Measurements from ENCODE around the gene TCF12. TPM values are rescaled to one million over a fixed set of nuclear protein-coding genes. Genes with fewer than 3 reads are reported as not detected.
A peak's percentile ranks its signal among the peaks of the same experiment; 100 is the strongest.

Gene TCF12
- total and polyA plus RNA-seq, 2 donors (not counting 3 experiments of a cell fraction or from before 2014, with no cell fraction given) = 72.1 to 133 TPM

DNA sequence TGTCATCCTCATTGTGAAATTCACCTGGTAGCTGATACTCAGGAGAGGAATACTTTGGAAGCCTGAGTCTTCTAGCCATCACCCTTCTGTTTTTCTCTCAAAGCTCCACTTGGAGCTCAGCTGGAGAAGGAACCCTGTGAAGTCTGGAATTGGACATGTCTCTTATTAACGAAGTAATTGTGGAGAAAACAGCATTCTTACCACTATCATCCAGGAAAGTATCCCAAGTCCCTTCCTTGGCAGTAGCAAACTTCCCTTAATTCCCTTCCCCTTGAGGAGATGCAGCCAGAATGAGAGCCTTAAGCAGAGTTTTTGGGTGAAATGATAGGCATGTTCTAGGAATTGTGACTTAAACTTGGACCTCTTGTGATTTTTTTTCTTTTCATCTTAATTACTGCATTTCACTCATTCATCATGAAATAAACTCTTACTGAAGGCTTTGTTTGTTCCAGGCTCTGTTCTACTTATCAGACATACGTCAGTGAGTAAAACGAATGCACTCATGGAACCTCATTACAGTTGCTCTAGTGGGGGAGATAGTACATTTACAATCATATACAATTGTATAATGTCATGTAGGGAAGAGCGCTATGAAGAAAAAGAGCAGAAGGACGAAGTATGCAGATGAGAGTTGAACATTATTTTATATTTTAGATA is 30.5 kb upstream of the TCF12 start:
- CTCF ChIA-PET = interaction anchor here (0.6 to 0.9 kb wide), 2 partner anchors 30 to 391 kb away, joined by 3 to 4 read pairs; partner anchors contain the start of gene TCF12
- no peaks in the 10 kb centered on the region for H3K79me2 ChIP-seq (ENCODE audit: control insufficient read depth, insufficient read depth, low read length)
- no peaks in the 10 kb centered on the region for H3K27me3 ChIP-seq (ENCODE audit: control insufficient read depth in 2 of 2, insufficient read depth in 2 of 2, low read length in 2 of 2)
- dilution Hi-C loops (cut with MboI; ENCODE audit: extremely low pct_ligation_motif_present, low sequenced_read_pairs) (no loop called here), intact Hi-C loops (cut with micrococcal nuclease) (loop anchor here (1.0 to 10.0 kb wide), 4 partner anchors 17 to 327 kb away; partner anchors contain the start of gene TCF12)
- POLR2A ChIA-PET = interaction anchor here (0.8 kb wide), 1 partner anchor 30 kb away, joined by 6 read pairs; the partner anchor contains the start of gene TCF12
- no peaks in the 10 kb centered on the region for H3K9me3 ChIP-seq (replicated peaks; ENCODE audit: control insufficient read depth, insufficient read depth, low read length)
- no peak for TF ChIP-seq MYC (IDR thresholded peaks at IDR 0.05; ENCODE audit: low read depth, low read length)
- no peak for TF ChIP-seq FOS (IDR thresholded peaks at IDR 0.05; ENCODE audit: borderline replicate concordance, insufficient read depth, low read length)
- TF ChIP-seq, protein P1, sequence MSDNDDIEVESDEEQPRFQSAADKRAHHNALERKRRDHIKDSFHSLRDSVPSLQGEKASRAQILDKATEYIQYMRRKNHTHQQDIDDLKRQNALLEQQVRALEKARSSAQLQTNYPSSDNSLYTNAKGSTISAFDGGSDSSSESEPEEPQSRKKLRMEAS (IDR thresholded peaks at IDR 0.05; ENCODE audit: insufficient read depth, insufficient read length) = no peak
- no peak for TF ChIP-seq POLR2AphosphoS5 (IDR thresholded peaks at IDR 0.05; ENCODE audit: insufficient read depth, low read depth, low read length)
- no peak for TF ChIP-seq GATA2 (IDR thresholded peaks at IDR 0.05; ENCODE audit: insufficient read depth, insufficient read length, low read depth, low read length)
- TF ChIP-seq POLR2A (IDR thresholded peaks at IDR 0.05; ENCODE audit: low read depth, low read length) = no peak
- no peak for TF ChIP-seq JUN (IDR thresholded peaks at IDR 0.05; ENCODE audit: borderline replicate concordance, insufficient read depth, insufficient read length, low read depth)
- TF ChIP-seq CTCF (IDR thresholded peaks at IDR 0.05; ENCODE audit: extremely low read depth in 1 of 2, insufficient read depth in 1 of 2, low read depth in 1 of 2, low read length in 2 of 2) = no peak
- H3K4me1 ChIP-seq (ENCODE audit: control insufficient read depth, extremely low read depth, insufficient read depth, low read length) = peaks cover 15% of the 10 kb centered on the region
- no peaks in the 10 kb centered on the region for H3K36me3 ChIP-seq (ENCODE audit: control insufficient read depth in 2 of 2, extremely low read depth in 1 of 2, insufficient read depth in 2 of 2, low read length in 2 of 2)
- no peaks in the 10 kb centered on the region for H3K9me1 ChIP-seq (replicated peaks; ENCODE audit: control insufficient read depth, extremely low read depth, insufficient read depth, low read length)
- no peaks in the 10 kb centered on the region for H4K20me1 ChIP-seq (replicated peaks; ENCODE audit: control insufficient read depth, extremely low read depth, insufficient read depth, low read length)
- H3K4me3 ChIP-seq (replicated peaks in 1 of 3; ENCODE audit: insufficient read depth in 1 of 3, low read depth in 1 of 3, low read length in 3 of 3) = peak overlapping the region; percentile 23 to 79 (median 67)
- peak overlapping the region; percentile 94 for H2AFZ ChIP-seq (ENCODE audit: low read depth, low read length)
- BruUV-seq (replicated peaks) = TSS peak; percentile 77
- H3K9ac ChIP-seq (replicated peaks; ENCODE audit: extremely low read depth, insufficient read depth, low read length) = peak overlapping the region; percentile 81
- H3K27ac ChIP-seq (ENCODE audit: insufficient read depth, low read depth, low read length) = peak overlapping the region; percentile 73
- H3K4me2 ChIP-seq (ENCODE audit: insufficient read depth, low read length) = peak overlapping the region; percentile 98
- FAIRE-seq (no peak), DNase-seq (ENCODE audit: low read depth, low spot score) (no peak)
